Stimulated activated naive CD4-positive, alpha-beta T cell (primary cell): ENCODE data around the gene TTLL11.
A peak's percentile ranks its signal among the peaks of the same experiment; 100 is the strongest.

ENCODE experiments used
- DNase-seq, 6 experiments: peaks; one replicate each; lab custom pipeline; 2025; lab: John Stamatoyannopoulos, UW

TTLL11 gene

GRCh38 chr9:122109035-122109813 is 16.1 kb upstream of the TTLL11 start:
- DNase-seq, result no peak

- no peak for DNase-seq
Measured at GRCh38 chr9:122107291-122107805, 14.2 kb upstream of the TTLL11 start.

- DNase-seq, result no peak
Measured at GRCh38 chr9:122106576-122106975, 13.5 kb upstream of the TTLL11 start.

- no peak for DNase-seq
Measured at GRCh38 chr9:122103985-122104384, 10.9 kb upstream of the TTLL11 start.

- DNase-seq, result no peak
Measured at GRCh38 chr9:122102156-122102555, 9.0 kb upstream of the TTLL11 start.

- no peak for DNase-seq
Measured at GRCh38 chr9:122100756-122101155, 7.6 kb upstream of the TTLL11 start.

GRCh38 chr9:122099271-122099869 is 6.3 kb upstream of the TTLL11 start:
- DNase-seq, result peak; percentile 40 to 77 (median 70)

- DNase-seq, result no peak
Measured at GRCh38 chr9:122097679-122098315, 4.7 kb upstream of the TTLL11 start.

- no peak for DNase-seq
Measured at GRCh38 chr9:122096620-122097415, 3.7 kb upstream of the TTLL11 start.

GRCh38 chr9:122095010-122095767 is 2.1 kb upstream of the TTLL11 start:
- peak in 5 of 6 experiments; percentile 18 to 38 (median 20) for DNase-seq

GRCh38 chr9:122091682-122092592 is 1.2 kb downstream of the TTLL11 start:
- no peak for DNase-seq

GRCh38 chr9:122090981-122091380 is 2.1 kb downstream of the TTLL11 start:
- DNase-seq, result no peak

GRCh38 chr9:122090287-122090883 is 2.7 kb downstream of the TTLL11 start:
- DNase-seq, result no peak

GRCh38 chr9:122088880-122089706 is 4.0 kb downstream of the TTLL11 start:
- no peak for DNase-seq

- DNase-seq, result no peak
Measured at GRCh38 chr9:122087406-122088200, 5.5 kb downstream of the TTLL11 start.

- DNase-seq, result no peak
Measured at GRCh38 chr9:122086873-122087272, 6.2 kb downstream of the TTLL11 start.

- DNase-seq, result no peak
Measured at GRCh38 chr9:122085260-122085659, 7.8 kb downstream of the TTLL11 start.

- DNase-seq, result no peak
Measured at GRCh38 chr9:122084026-122084675, 9.0 kb downstream of the TTLL11 start.
